GM12878 (cell line): ENCODE results near the gene PPP1R12B. TPM values are rescaled to one million over a fixed set of nuclear protein-coding genes. Genes with fewer than 3 reads are reported as not detected.
"Not testable (repeated sequence)": the region's sequence is repeated elsewhere in the genome, so short reads cannot be mapped to it uniquely, and the experiment has no call there.

Experiments used
- ATAC-seq: fragments of 200-7000 bp; cut with Tn5 transposase; 3 replicates; pipeline ENCODE4 v1.9.1; 2020; ENCODE audit warnings: mild to moderate bottlenecking, moderate library complexity
- BruUV-seq: library from RNA; stranded (reverse); fragments of 400-500 nt; replicated peaks from 2 replicates; lab custom pipeline; 2021; lab: Mats Ljungman, UMichigan
- CTCF ChIA-PET: fragments of 300-600 bp; sonication (Branson Sonifier 250); formaldehyde crosslinking; extraction: SDS; loops from one replicate; lab custom pipeline; 2021; ENCODE audit warnings: inconsistent platforms; lab: Yijun Ruan, JAX
- POLR2A ChIA-PET: fragments of 350-600 bp; formaldehyde crosslinking; extraction: SDS; loops from one replicate; lab custom pipeline; 2021; ENCODE audit warnings: inconsistent platforms; lab: Charles Lee
- RAD21 ChIA-PET: fragments of 300-600 bp; sonication (Branson Sonifier 250); formaldehyde crosslinking; loops from one replicate; lab custom pipeline; 2023; ENCODE audit warnings: antibody characterized with exemption; ENCODE audit not compliant: unreplicated experiment; lab: Charles Lee
- SMC1A ChIA-PET: fragments of 300-600 bp; sonication (Branson Sonifier 250); formaldehyde crosslinking; loops from one replicate; lab custom pipeline; 2023; ENCODE audit not compliant: unreplicated experiment, uncharacterized antibody; lab: Charles Lee
- DNase-seq: peaks from one replicate; pipeline ENCODE4 v3.0.0-alpha.2; 2011; ENCODE audit warnings: low read depth, low spot score
- FAIRE-seq: peaks from 3 replicates; lab custom pipeline; 2011; peaks lifted over from hg19 to GRCh38; lab: Jason Lieb, UNC
- H2AFZ ChIP-seq: 2 replicates; pipeline ENCODE4 v1.6.0; 2011; ENCODE audit warnings: low read depth, low read length, control low read depth; ENCODE audit not compliant: control insufficient read depth
- H3K27ac ChIP-seq: 2 replicates; pipeline ENCODE4 v1.5.1; 2011; ENCODE audit warnings: control low read depth; ENCODE audit not compliant: control insufficient read depth, insufficient read depth
- H3K27me3 ChIP-seq, 2 experiments: replicated peaks in 1 of 2; 2 replicates each; pipeline versions ENCODE4 v1.6.0 to v1.6.1; 2011; ENCODE audit warnings: low read length in 1 of 2; ENCODE audit not compliant: control insufficient read depth in 2 of 2, insufficient read depth in 2 of 2
- H3K36me3 ChIP-seq, 2 experiments: 2 replicates each; pipeline ENCODE4 v1.5.1; 2011; ENCODE audit warnings: low read length in 1 of 2; ENCODE audit not compliant: control insufficient read depth in 2 of 2, insufficient read depth in 2 of 2
- H3K4me1 ChIP-seq: 2 replicates; pipeline ENCODE4 v1.6.1; 2011; ENCODE audit warnings: mild to moderate bottlenecking, low read length, moderate library complexity, mixed read lengths; ENCODE audit not compliant: control insufficient read depth, insufficient read depth
- H3K4me2 ChIP-seq: 2 replicates; pipeline ENCODE4 v1.6.0; 2011; ENCODE audit warnings: control low read depth; ENCODE audit not compliant: control insufficient read depth, insufficient read depth
- H3K4me3 ChIP-seq: fragments of 200-600 bp; sonication (generic); 2 replicates; pipeline ENCODE4 v1.5.1; 2016
- H3K79me2 ChIP-seq: 2 replicates; pipeline ENCODE4 v1.6.0; 2011; ENCODE audit warnings: low read length; ENCODE audit not compliant: control insufficient read depth, insufficient read depth
- H3K9ac ChIP-seq: 2 replicates; pipeline ENCODE4 v1.8.0; 2011; ENCODE audit warnings: low read length, control low read depth, mixed read lengths; ENCODE audit not compliant: control insufficient read depth, insufficient read depth
- H3K9me3 ChIP-seq: replicated peaks from 3 replicates; pipeline ENCODE4 v1.5.1; 2011; ENCODE audit warnings: mild to moderate bottlenecking, low read length; ENCODE audit not compliant: control insufficient read depth, insufficient read depth
- H4K20me1 ChIP-seq: 2 replicates; pipeline ENCODE4 v1.6.0; 2011; ENCODE audit not compliant: control insufficient read depth, insufficient read depth
- WGBS: methylation state at CpG from one replicate; pipeline ENCODE4 v1.1.6; 2016; ENCODE audit warnings: low lambda C conversion rate; ENCODE audit not compliant: insufficient replicate concordance, insufficient coverage; ENCODE audit errors: missing lambda C conversion rate; 5-methylcytosine and 5-hydroxymethylcytosine counted together
- in situ Hi-C: fragments of 300-500 bp; cut with MboI; formaldehyde crosslinking; loops from 9 replicates; pipeline ENCODE4 v1.14.3; 2018; ENCODE audit warnings: mixed read lengths
- intact Hi-C: fragments of 100-400 bp; cut with micrococcal nuclease; formaldehyde crosslinking; loops from one replicate; pipeline ENCODE4 v1.14.2; 2022; ENCODE audit not compliant: unreplicated experiment
- polyA plus RNA-seq, 11 experiments: library from polyadenylated mRNA; depleted of rRNA in 4 of 11; unstranded in 6 of 11; stranded (reverse) in 5 of 11; fragments of >200 nt; fragmentation: Nextera tagmentation in 4 of 11; fragmentation: Illumina TruSeq in 1 of 11; extraction: Ambion mirVana in 4 of 11; extraction: Trizol in 1 of 11; gene quantifications; 1 replicate in 1 of 11; 2 replicates in 10 of 11; pipeline versions ENCODE4 v1.2.1 to v1.2.3, GENCODE V29; 2011 to 2016; ENCODE audit warnings: inconsistent platforms in 2 of 11, missing spikeins in 2 of 11, low read depth in 1 of 11
- total RNA-seq, 4 experiments: library from RNA; depleted of rRNA in 3 of 4; stranded (reverse); fragments of >200 nt in 3 of 4; fragmentation: Illumina TruSeq in 1 of 4; extraction: Trizol in 1 of 4; gene quantifications; 2 replicates each; pipeline versions ENCODE4 v1.2.1 to v1.2.3, GENCODE V29; 2013 to 2021

PPP1R12B gene
- total and polyA plus RNA-seq, 10 of the 15 experiments (the other 5 are each of a cell fraction or from before 2014, with no cell fraction given): 0.29 to 9.4 (median 4.7) TPM

GRCh38 chr1:202422709-202423108 lies 74.2 kb downstream of the PPP1R12B start:
- H3K9me3 ChIP-seq, H3K4me3 ChIP-seq, H3K36me3 ChIP-seq, H3K4me2 ChIP-seq, DNase-seq, H3K27ac ChIP-seq, ATAC-seq, in situ Hi-C loops, POLR2A ChIA-PET, H4K20me1 ChIP-seq, FAIRE-seq, H2AFZ ChIP-seq, H3K4me1 ChIP-seq, RAD21 ChIA-PET, H3K27me3 ChIP-seq, intact Hi-C loops, H3K9ac ChIP-seq, H3K79me2 ChIP-seq, BruUV-seq, SMC1A ChIA-PET, CTCF ChIA-PET: not testable (repeated sequence)

DNA sequence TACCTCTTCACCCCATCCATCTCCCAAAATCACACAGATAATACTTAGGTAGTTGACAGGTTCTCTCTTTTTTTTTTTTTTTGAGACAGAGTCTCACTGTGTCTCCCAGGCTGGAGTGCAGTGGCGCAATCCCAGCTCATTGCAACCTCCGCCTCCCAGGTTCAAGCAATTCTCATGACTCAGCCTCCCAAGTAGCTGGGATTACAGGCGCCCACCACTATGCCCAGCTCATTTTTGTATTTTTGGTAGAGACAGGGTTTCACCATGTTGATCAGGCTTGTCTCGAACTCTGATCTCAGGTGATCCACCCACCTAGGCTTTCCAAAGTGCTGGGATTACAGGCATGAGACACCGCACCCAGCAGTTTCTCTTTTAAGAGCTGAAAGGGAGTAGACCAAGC lies 75.8 kb downstream of the PPP1R12B start:
- H2AFZ ChIP-seq, ATAC-seq, H4K20me1 ChIP-seq, H3K27ac ChIP-seq, SMC1A ChIA-PET, CTCF ChIA-PET, H3K27me3 ChIP-seq, H3K79me2 ChIP-seq, DNase-seq, in situ Hi-C loops, H3K4me1 ChIP-seq, BruUV-seq, intact Hi-C loops, H3K4me3 ChIP-seq, RAD21 ChIA-PET, FAIRE-seq, H3K9me3 ChIP-seq, H3K9ac ChIP-seq, H3K36me3 ChIP-seq, H3K4me2 ChIP-seq: not testable (repeated sequence)
- POLR2A ChIA-PET: interaction anchor here (0.7 kb wide), 2 partner anchors 38 to 86 kb away, joined by 3 to 4 read pairs; no protein-coding TSS in a partner anchor
- WGBS: 87% methylated on average over 4 of the region's 5 CpGs

GRCh38 chr1:202430111-202430510 lies 81.6 kb downstream of the PPP1R12B start:
- RAD21 ChIA-PET, in situ Hi-C loops, BruUV-seq, POLR2A ChIA-PET, SMC1A ChIA-PET, H3K4me1 ChIP-seq, ATAC-seq, H3K9me3 ChIP-seq, H3K36me3 ChIP-seq, H3K9ac ChIP-seq, H3K4me3 ChIP-seq, DNase-seq, intact Hi-C loops, H3K79me2 ChIP-seq, FAIRE-seq, H3K27ac ChIP-seq, H3K4me2 ChIP-seq, H3K27me3 ChIP-seq, H4K20me1 ChIP-seq, H2AFZ ChIP-seq: not testable (repeated sequence)
- WGBS: 93% methylated on average over 1 of the region's 1 CpG
- CTCF ChIA-PET: interaction anchor here (1.6 kb wide), 1 partner anchor 10 kb away, joined by 4 read pairs; no protein-coding TSS in a partner anchor

DNA sequence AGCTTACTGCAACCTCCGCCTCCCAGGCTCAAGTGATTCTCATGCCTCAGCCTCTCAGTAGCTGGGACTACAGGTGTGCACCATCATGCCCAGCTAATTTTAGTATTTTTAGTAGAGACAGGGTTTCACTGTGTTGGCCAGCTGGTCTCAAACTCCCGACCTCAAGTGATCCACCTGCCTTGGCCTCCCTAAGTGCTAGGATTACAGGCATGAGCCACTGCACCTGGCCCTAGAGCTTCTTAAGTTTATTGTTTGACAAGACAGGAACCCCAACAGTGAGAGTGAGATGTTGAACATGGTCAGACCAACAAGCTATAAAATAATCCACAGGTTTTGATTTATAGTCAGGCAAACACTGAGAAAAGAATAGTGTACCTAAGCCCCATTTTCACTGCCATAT lies 83.8 kb downstream of the PPP1R12B start:
- H3K4me1 ChIP-seq, H3K9ac ChIP-seq, H3K9me3 ChIP-seq, ATAC-seq, H3K27me3 ChIP-seq, BruUV-seq, H3K4me2 ChIP-seq, RAD21 ChIA-PET, in situ Hi-C loops, DNase-seq, FAIRE-seq, H3K4me3 ChIP-seq, H3K27ac ChIP-seq, H3K36me3 ChIP-seq, intact Hi-C loops, H2AFZ ChIP-seq, H4K20me1 ChIP-seq, H3K79me2 ChIP-seq: not testable (repeated sequence)
- CTCF ChIA-PET: interaction anchor here (0.6 to 2.6 kb wide), 6 partner anchors 14 to 88 kb away, joined by 3 to 11 read pairs (median 4); no protein-coding TSS in a partner anchor
- 68% methylated on average over 2 of the region's 2 CpGs for WGBS
- POLR2A ChIA-PET: interaction anchor here (0.7 kb wide), 1 partner anchor 13 kb away, joined by 3 read pairs; no protein-coding TSS in a partner anchor
- SMC1A ChIA-PET: interaction anchor here (1.0 to 1.2 kb wide), 2 partner anchors 90 to 102 kb away, joined by 3 read pairs; no protein-coding TSS in a partner anchor
